ENCODE data around the gene CCDC167. TPM values are rescaled to one million over a fixed set of nuclear protein-coding genes. Genes with fewer than 3 reads are reported as not detected.

CCDC167 gene
- total and polyA plus RNA-seq, 10 of the 15 experiments (the other 5 are each of a cell fraction or from before 2014, with no cell fraction given), result 74.9 to 380 (median 137) TPM

GRCh38 chr6:37456126-37456525 is 43.6 kb downstream of the CCDC167 start (continued):
- TF ChIP-seq REST (IDR thresholded peaks at IDR 0.05; ENCODE audit: low read depth, low read length) (no peak), POLR2AphosphoS2 (IDR thresholded peaks at IDR 0.05; ENCODE audit: low read depth, low read length) (no peak)

GRCh38 chr6:37454420-37455140 is 45.1 kb downstream of the CCDC167 start:
- POLR2A ChIA-PET, result interaction anchor here (0.6 kb wide), 1 partner anchor 10 kb away, joined by 3 read pairs; no protein-coding TSS in a partner anchor
- H3K4me3 ChIP-seq, result no peak overlapping the region
- DNase-seq (ENCODE audit: low read depth, low spot score), result no peak
- ATAC-seq, result no peak
- H2AFZ ChIP-seq (ENCODE audit: control insufficient read depth, low read depth, low read length), result no peak overlapping the region
- SMC1A ChIA-PET (ENCODE audit: uncharacterized antibody, unreplicated experiment), result interaction anchor here (1.3 to 2.4 kb wide), 2 partner anchors 21 to 129 kb away, joined by 3 to 7 read pairs; no protein-coding TSS in a partner anchor
- intact Hi-C loops (cut with micrococcal nuclease; ENCODE audit: unreplicated experiment) (no loop called here), in situ Hi-C loops (cut with MboI) (no loop called here)
- H3K4me1 ChIP-seq (ENCODE audit: control insufficient read depth, insufficient read depth, low read length), result no peaks in the 10 kb centered on the region
- H3K4me2 ChIP-seq (ENCODE audit: control insufficient read depth, insufficient read depth), result no peak overlapping the region
- H3K36me3 ChIP-seq (ENCODE audit: control insufficient read depth in 2 of 2, insufficient read depth in 2 of 2, low read length in 1 of 2), result peaks cover 24 to 66% of the 10 kb centered on the region in 2 experiments
- FAIRE-seq, result no peak
- CTCF ChIA-PET, result interaction anchor here (0.8 to 1.8 kb wide), 4 partner anchors 13 to 111 kb away, joined by 3 to 5 read pairs (median 4); no protein-coding TSS in a partner anchor
- no peaks in the 10 kb centered on the region for H3K9me3 ChIP-seq (replicated peaks; ENCODE audit: control insufficient read depth, insufficient read depth, low read length)
- no peak overlapping the region for H3K9ac ChIP-seq (ENCODE audit: control insufficient read depth, insufficient read depth, low read length)
- H3K27me3 ChIP-seq (replicated peaks in 1 of 2; ENCODE audit: control insufficient read depth in 2 of 2, insufficient read depth in 2 of 2, low read length in 1 of 2), result no peaks in the 10 kb centered on the region
- no peak overlapping the region for H3K27ac ChIP-seq (ENCODE audit: control insufficient read depth, insufficient read depth)
- 80% methylated on average over 8 of the region's 8 CpGs for WGBS (ENCODE audit: insufficient coverage, insufficient replicate concordance, low lambda C conversion rate, missing lambda C conversion rate)
- RAD21 ChIA-PET (ENCODE audit: unreplicated experiment), result interaction anchor here (1.0 kb wide), 1 partner anchor 21 kb away, joined by 3 read pairs; the partner anchor contains the start of gene CMTR1
- no peaks in the 10 kb centered on the region for H4K20me1 ChIP-seq (ENCODE audit: control insufficient read depth, insufficient read depth)
- H3K79me2 ChIP-seq (ENCODE audit: control insufficient read depth, insufficient read depth, low read length), result no peaks in the 10 kb centered on the region
- BruUV-seq (replicated peaks), result no TSS peak
- no peak for TF ChIP-seq GATAD2B (conservative IDR thresholded peaks at IDR 0.05; ENCODE audit: low read depth)
- no peak for TF ChIP-seq PRDM15 (CRISPR knock-in tag; IDR thresholded peaks at IDR 0.05)
- TF ChIP-seq PAX5 (IDR thresholded peaks at IDR 0.05; ENCODE audit: borderline replicate concordance, low read depth, low read length), result no peak
- TF ChIP-seq STAT1 (conservative IDR thresholded peaks at IDR 0.05), result no peak
- TF ChIP-seq ZZZ3 (IDR thresholded peaks at IDR 0.05; ENCODE audit: control insufficient read depth, insufficient read length, low read depth), result no peak
- no peak for TF ChIP-seq MLLT1 (IDR thresholded peaks at IDR 0.05)
- TF ChIP-seq ATF7 (IDR thresholded peaks at IDR 0.05; ENCODE audit: low read depth), result no peak
